Measurements from ENCODE around the gene ABCC4. TPM values are rescaled to one million over a fixed set of nuclear protein-coding genes. Genes with fewer than 3 reads are reported as not detected.

ABCC4 gene
- total RNA-seq, 1 experiment from 2014 or later = 17.0 TPM

GRCh38 chr13:95128045-95128643 lies 173.1 kb downstream of the ABCC4 start:
- BruUV-seq (replicated peaks) = no TSS peak

GRCh38 chr13:95124959-95125358 lies 176.3 kb downstream of the ABCC4 start:
- no peak overlapping the region for H3K27ac ChIP-seq
- no peaks in the 10 kb centered on the region for H3K79me2 ChIP-seq (ENCODE audit: low read depth)
- H3K9me2 ChIP-seq (ENCODE audit: insufficient read depth) = no peaks in the 10 kb centered on the region
- CTCF ChIA-PET = no interaction called here
- H3F3A ChIP-seq (ENCODE audit: insufficient read depth, low read depth) = peaks cover 7% of the 10 kb centered on the region; the same call in 1 of the 2 replicates
- H3K9me3 ChIP-seq (ENCODE audit: insufficient read depth, low read depth) = no peaks in the 10 kb centered on the region
- H3K4me2 ChIP-seq = no peak overlapping the region
- no peaks in the 10 kb centered on the region for H3K27me3 ChIP-seq (ENCODE audit: insufficient read depth, low read depth)
- intact Hi-C loops (cut with micrococcal nuclease; ENCODE audit: unreplicated experiment) = no loop called here
- H3K4me3 ChIP-seq = no peak overlapping the region
- TF ChIP-seq CTCF (conservative IDR thresholded peaks at IDR 0.05) (no peak), EZH2 (IDR thresholded peaks at IDR 0.05; ENCODE audit: low read depth) (no peak)
- H4K20me1 ChIP-seq (ENCODE audit: insufficient read depth) = no peaks in the 10 kb centered on the region
- no peak overlapping the region for H2AFZ ChIP-seq
- H3K36me3 ChIP-seq (ENCODE audit: low read depth) = no peaks in the 10 kb centered on the region
- peaks cover 4% of the 10 kb centered on the region; the same call in 1 of the 2 replicates for H3K4me1 ChIP-seq (replicated peaks; ENCODE audit: insufficient read depth)
- POLR2A ChIA-PET (ENCODE audit: unreplicated experiment) = no interaction called here
- BruUV-seq (replicated peaks) = no TSS peak
- DNase-seq = no peak

More at GRCh38 chr13:95128045-95128643, 173.1 kb downstream of the ABCC4 start:
- Histone ChIP-seq H3K27me3 (ENCODE audit: insufficient read depth, low read depth) (no peaks in the 10 kb centered on the region), H3K27ac (no peak overlapping the region), H3K4me2 (no peak overlapping the region), H3F3A (ENCODE audit: insufficient read depth, low read depth) (peaks cover 7% of the 10 kb centered on the region; the same call in 1 of the 2 replicates), H3K4me3 (no peak overlapping the region), H3K9me2 (ENCODE audit: insufficient read depth) (no peaks in the 10 kb centered on the region), H3K9me3 (ENCODE audit: insufficient read depth, low read depth) (no peaks in the 10 kb centered on the region), H2AFZ (no peak overlapping the region), H3K79me2 (ENCODE audit: low read depth) (no peaks in the 10 kb centered on the region), H3K4me1 (replicated peaks; ENCODE audit: insufficient read depth) (peaks cover 4% of the 10 kb centered on the region; the same call in 1 of the 2 replicates), H3K36me3 (ENCODE audit: low read depth) (no peaks in the 10 kb centered on the region), H4K20me1 (ENCODE audit: insufficient read depth) (no peaks in the 10 kb centered on the region)
- TF ChIP-seq EZH2 (IDR thresholded peaks at IDR 0.05; ENCODE audit: low read depth) (no peak), CTCF (conservative IDR thresholded peaks at IDR 0.05) (no peak)
- peak in 1 of 2 experiments; percentile 72 for DNase-seq
- intact Hi-C loops (cut with micrococcal nuclease; ENCODE audit: unreplicated experiment) = no loop called here
- CTCF ChIA-PET = no interaction called here
- POLR2A ChIA-PET (ENCODE audit: unreplicated experiment) = no interaction called here

- no peak overlapping the region for H3K27ac ChIP-seq
- POLR2A ChIA-PET (ENCODE audit: unreplicated experiment) = no interaction called here
- no peaks in the 10 kb centered on the region for H3K36me3 ChIP-seq (ENCODE audit: low read depth)
- no peaks in the 10 kb centered on the region for H3K9me2 ChIP-seq (ENCODE audit: insufficient read depth)
- no peak overlapping the region for H3K4me2 ChIP-seq
- no peaks in the 10 kb centered on the region for H3K27me3 ChIP-seq (ENCODE audit: insufficient read depth, low read depth)
- TF ChIP-seq CTCF (conservative IDR thresholded peaks at IDR 0.05) = no peak
- peaks cover 7% of the 10 kb centered on the region; the same call in 1 of the 2 replicates for H3F3A ChIP-seq (ENCODE audit: insufficient read depth, low read depth)
- no peaks in the 10 kb centered on the region for H3K79me2 ChIP-seq (ENCODE audit: low read depth)
- H2AFZ ChIP-seq = no peak overlapping the region
- BruUV-seq (replicated peaks) = no TSS peak
- no peaks in the 10 kb centered on the region for H3K9me3 ChIP-seq (ENCODE audit: insufficient read depth, low read depth)
- no peaks in the 10 kb centered on the region for H4K20me1 ChIP-seq (ENCODE audit: insufficient read depth)
- DNase-seq = no peak
- CTCF ChIA-PET = no interaction called here
- intact Hi-C loops (cut with micrococcal nuclease; ENCODE audit: unreplicated experiment) = no loop called here
- no peak overlapping the region for H3K4me3 ChIP-seq
- peaks cover 4% of the 10 kb centered on the region; the same call in 1 of the 2 replicates for H3K4me1 ChIP-seq (replicated peaks; ENCODE audit: insufficient read depth)
These were observed 177.5 kb downstream of the ABCC4 start for GRCh38 chr13:95123726-95124125.

All from PC-9 (cell line).